ENCODE measurements around the gene TMEM30A. TPM values are rescaled to one million over a fixed set of nuclear protein-coding genes. Genes with fewer than 3 reads are reported as not detected.

TMEM30A gene
- total RNA-seq, 1 donor from 2014 or later = 99.4 TPM

DNA sequence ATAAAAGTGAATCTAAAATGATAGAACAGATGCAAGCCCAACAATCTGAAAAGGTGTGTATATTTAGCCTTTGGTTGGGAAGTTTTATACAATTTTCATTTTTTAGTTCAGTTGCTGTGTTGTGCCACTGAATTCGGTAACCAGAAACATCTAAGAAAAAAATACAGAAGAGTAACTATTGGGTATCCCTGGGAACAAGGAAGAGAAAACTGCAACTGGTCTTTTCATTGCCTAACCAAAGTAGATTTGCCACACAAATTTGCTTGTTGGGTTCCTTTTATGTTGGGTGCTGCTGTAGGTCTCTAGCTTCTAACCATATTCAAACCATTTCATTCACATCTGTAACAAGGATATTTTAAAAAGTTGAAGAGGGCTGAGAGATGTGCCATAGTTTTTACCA, 2.8 kb upstream of the TMEM30A start:
- no peak for DNase-seq (ENCODE audit: low spot score)
- TF ChIP-seq, protein P1, sequence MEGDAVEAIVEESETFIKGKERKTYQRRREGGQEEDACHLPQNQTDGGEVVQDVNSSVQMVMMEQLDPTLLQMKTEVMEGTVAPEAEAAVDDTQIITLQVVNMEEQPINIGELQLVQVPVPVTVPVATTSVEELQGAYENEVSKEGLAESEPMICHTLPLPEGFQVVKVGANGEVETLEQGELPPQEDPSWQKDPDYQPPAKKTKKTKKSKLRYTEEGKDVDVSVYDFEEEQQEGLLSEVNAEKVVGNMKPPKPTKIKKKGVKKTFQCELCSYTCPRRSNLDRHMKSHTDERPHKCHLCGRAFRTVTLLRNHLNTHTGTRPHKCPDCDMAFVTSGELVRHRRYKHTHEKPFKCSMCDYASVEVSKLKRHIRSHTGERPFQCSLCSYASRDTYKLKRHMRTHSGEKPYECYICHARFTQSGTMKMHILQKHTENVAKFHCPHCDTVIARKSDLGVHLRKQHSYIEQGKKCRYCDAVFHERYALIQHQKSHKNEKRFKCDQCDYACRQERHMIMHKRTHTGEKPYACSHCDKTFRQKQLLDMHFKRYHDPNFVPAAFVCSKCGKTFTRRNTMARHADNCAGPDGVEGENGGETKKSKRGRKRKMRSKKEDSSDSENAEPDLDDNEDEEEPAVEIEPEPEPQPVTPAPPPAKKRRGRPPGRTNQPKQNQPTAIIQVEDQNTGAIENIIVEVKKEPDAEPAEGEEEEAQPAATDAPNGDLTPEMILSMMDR (IDR thresholded peaks at IDR 0.05; ENCODE audit: unreplicated experiment) = no peak
- Mint-ChIP-seq H3K36me3 (ENCODE audit: low read depth, unreplicated experiment) (no peaks in the 10 kb centered on the region), H3K4me3 (ENCODE audit: unreplicated experiment) (no peak overlapping the region), H3K4me1 (ENCODE audit: unreplicated experiment) (peaks cover 3% of the 10 kb centered on the region), H3K27me3 (ENCODE audit: unreplicated experiment) (no peaks in the 10 kb centered on the region), H3K27ac (ENCODE audit: unreplicated experiment) (no peak overlapping the region), H3K9me3 (ENCODE audit: unreplicated experiment) (no peaks in the 10 kb centered on the region)

DNA sequence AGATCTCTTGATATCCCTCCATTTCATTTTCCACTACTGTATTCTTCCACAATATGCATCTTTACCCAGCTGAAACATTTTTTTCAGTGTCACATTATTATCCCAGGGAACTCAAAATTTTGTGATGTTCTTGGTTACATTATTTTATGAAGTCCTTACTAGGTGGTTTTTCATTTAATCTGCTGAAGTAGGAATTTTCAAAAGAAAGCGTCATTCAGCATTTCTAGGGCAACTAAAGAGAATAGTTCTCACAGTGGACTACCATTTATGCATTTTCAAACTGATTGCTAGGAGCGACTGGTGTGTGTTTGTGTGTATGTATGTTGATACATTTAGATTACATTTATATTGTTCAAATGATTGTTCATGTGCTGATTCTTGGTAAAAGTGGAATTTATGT, 2.4 kb upstream of the TMEM30A start:
- Mint-ChIP-seq H3K27me3 (ENCODE audit: unreplicated experiment) (no peaks in the 10 kb centered on the region), H3K27ac (ENCODE audit: unreplicated experiment) (no peak overlapping the region), H3K4me1 (ENCODE audit: unreplicated experiment) (peaks cover 5% of the 10 kb centered on the region), H3K4me3 (ENCODE audit: unreplicated experiment) (no peak overlapping the region), H3K36me3 (ENCODE audit: low read depth, unreplicated experiment) (no peaks in the 10 kb centered on the region), H3K9me3 (ENCODE audit: unreplicated experiment) (no peaks in the 10 kb centered on the region)
- DNase-seq (ENCODE audit: low spot score) = no peak
- TF ChIP-seq, protein P1 (IDR thresholded peaks at IDR 0.05; ENCODE audit: unreplicated experiment) = no peak

DNA sequence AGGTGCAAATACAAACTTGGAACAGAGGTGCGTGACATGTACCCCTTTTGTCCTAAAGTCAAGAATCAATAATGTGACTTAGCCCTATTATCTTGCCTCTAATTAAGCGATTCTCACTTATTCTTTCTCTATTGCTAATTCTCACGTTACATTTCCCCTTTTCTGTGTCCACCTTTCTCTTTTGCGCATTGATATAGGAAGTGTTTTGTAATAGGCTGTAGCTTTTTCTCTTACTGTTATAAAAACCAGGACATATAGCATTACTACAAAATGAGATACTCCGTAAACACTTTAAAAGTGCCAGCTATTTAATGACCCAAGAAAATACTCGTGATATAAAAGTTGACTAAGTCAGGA, 669 bp upstream of the TMEM30A start:
- no peak overlapping the region for H3K27ac Mint-ChIP-seq (ENCODE audit: unreplicated experiment)
- DNase-seq (ENCODE audit: low spot score) = no peak

DNA sequence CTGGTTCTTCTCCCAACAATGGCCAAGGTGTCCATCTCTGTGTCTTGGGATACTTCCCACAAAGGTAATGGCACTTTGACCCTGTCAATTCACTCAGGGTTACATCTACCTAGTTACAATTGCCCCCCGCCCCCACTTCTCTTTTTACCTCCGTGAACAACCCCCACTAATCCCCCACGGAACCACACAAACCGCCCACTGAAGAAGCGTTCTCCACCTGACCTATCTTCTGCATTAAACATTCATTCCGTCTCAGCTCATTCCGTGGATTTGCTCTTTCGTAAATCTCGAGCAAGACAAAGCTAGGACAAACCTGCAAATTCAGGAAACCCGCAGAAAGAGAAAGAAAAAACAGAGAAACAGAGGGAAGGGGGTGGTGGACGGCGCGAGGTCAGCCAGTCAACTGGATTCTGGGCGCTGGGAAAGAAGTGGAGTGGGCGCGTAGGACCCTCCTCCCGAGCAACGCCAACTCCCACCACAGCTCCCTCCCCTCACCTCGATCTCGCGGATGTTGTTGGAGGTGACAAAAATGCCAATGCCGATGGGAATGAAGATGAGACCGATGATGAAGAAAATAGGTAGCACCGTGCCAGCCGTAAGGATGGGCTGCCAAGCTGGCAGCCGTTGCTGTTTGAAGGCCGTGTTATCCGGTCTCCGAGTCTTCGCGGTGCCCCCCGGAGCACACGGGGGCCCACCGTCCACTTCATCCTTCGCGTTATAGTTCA, 523 bp downstream of the TMEM30A start:
- H3K27me3 Mint-ChIP-seq (ENCODE audit: unreplicated experiment) = no peaks in the 10 kb centered on the region
- peaks cover 20% of the 10 kb centered on the region for H3K4me1 Mint-ChIP-seq (ENCODE audit: unreplicated experiment)
- H3K36me3 Mint-ChIP-seq (ENCODE audit: low read depth, unreplicated experiment) = no peaks in the 10 kb centered on the region
- no peak overlapping the region for H3K27ac Mint-ChIP-seq (ENCODE audit: unreplicated experiment)
- H3K4me3 Mint-ChIP-seq (ENCODE audit: unreplicated experiment) = no peak overlapping the region
- peak; percentile 56 for DNase-seq (ENCODE audit: low spot score)
- no peaks in the 10 kb centered on the region for H3K9me3 Mint-ChIP-seq (ENCODE audit: unreplicated experiment)
- TF ChIP-seq, protein P1 (IDR thresholded peaks at IDR 0.05; ENCODE audit: unreplicated experiment) = no peak

More for the DNA sequence above, 669 bp upstream of the TMEM30A start:
- Mint-ChIP-seq H3K4me3 (ENCODE audit: unreplicated experiment) (no peak overlapping the region), H3K27me3 (ENCODE audit: unreplicated experiment) (no peaks in the 10 kb centered on the region), H3K36me3 (ENCODE audit: low read depth, unreplicated experiment) (no peaks in the 10 kb centered on the region), H3K9me3 (ENCODE audit: unreplicated experiment) (no peaks in the 10 kb centered on the region), H3K4me1 (ENCODE audit: unreplicated experiment) (peaks cover 13% of the 10 kb centered on the region)
- TF ChIP-seq, protein P1 (IDR thresholded peaks at IDR 0.05; ENCODE audit: unreplicated experiment) = no peak

DNA sequence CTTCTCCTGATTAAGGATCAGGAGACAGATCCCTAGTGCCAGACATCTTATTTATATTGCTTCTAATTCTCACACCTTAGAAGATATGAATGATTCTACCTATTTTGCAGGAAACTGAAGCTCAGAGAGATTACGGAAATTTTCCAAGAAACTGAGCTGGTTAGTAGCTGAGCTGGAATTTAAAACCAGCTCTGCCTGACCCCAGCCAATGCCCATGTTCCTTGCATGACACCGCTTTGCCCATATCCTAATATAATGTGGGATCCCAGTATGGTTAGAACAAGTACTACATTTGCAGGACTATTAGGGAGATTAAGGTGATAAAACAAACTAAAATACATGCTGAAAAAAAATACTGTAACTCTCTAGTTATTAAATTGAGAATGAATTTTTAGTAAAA, 1.9 kb downstream of the TMEM30A start:
- H3K4me1 Mint-ChIP-seq (ENCODE audit: unreplicated experiment) = peaks cover 31% of the 10 kb centered on the region
- peaks cover 5% of the 10 kb centered on the region for H3K36me3 Mint-ChIP-seq (ENCODE audit: low read depth, unreplicated experiment)
- DNase-seq (ENCODE audit: low spot score) = no peak
- TF ChIP-seq, protein P1 (IDR thresholded peaks at IDR 0.05; ENCODE audit: unreplicated experiment) = no peak
- H3K4me3 Mint-ChIP-seq (ENCODE audit: unreplicated experiment) = no peak overlapping the region
- H3K9me3 Mint-ChIP-seq (ENCODE audit: unreplicated experiment) = no peaks in the 10 kb centered on the region
- H3K27ac Mint-ChIP-seq (ENCODE audit: unreplicated experiment) = peak overlapping the region; percentile 50
- no peaks in the 10 kb centered on the region for H3K27me3 Mint-ChIP-seq (ENCODE audit: unreplicated experiment)
